Measurements from ENCODE around the gene ZNF248. TPM values are rescaled to one million over a fixed set of nuclear protein-coding genes. Genes with fewer than 3 reads are reported as not detected.

ZNF248 gene
- total RNA-seq, 1 donor from 2014 or later: 3.9 TPM

DNA sequence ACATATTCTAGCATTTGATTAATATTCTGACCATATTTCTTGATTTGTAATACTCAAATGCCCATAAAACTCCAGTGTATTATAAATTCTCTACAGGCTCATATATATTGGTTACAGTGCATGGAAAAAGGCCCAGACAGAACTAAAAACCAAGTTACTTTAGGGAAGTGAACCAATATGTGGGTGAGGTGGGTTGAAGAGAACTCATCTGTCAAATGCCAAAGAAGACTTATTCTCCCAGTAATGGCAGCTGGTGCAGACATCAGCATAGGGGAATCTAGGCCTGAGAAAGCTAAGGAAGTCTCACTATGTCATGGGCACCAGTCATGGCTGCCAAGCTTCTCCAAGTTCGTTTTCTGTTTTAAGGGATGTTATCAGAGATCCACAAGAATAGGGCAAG is 30.6 kb downstream of the ZNF248 start:
- Mint-ChIP-seq H3K4me3 (ENCODE audit: unreplicated experiment) (no peak overlapping the region), H3K27me3 (ENCODE audit: unreplicated experiment) (no peaks in the 10 kb centered on the region), H3K4me1 (ENCODE audit: unreplicated experiment) (no peaks in the 10 kb centered on the region), H3K36me3 (ENCODE audit: unreplicated experiment) (peaks cover 30% of the 10 kb centered on the region), H3K9me3 (ENCODE audit: unreplicated experiment) (peaks cover 57% of the 10 kb centered on the region), H3K27ac (ENCODE audit: unreplicated experiment) (no peak overlapping the region)
- TF ChIP-seq, protein P1, sequence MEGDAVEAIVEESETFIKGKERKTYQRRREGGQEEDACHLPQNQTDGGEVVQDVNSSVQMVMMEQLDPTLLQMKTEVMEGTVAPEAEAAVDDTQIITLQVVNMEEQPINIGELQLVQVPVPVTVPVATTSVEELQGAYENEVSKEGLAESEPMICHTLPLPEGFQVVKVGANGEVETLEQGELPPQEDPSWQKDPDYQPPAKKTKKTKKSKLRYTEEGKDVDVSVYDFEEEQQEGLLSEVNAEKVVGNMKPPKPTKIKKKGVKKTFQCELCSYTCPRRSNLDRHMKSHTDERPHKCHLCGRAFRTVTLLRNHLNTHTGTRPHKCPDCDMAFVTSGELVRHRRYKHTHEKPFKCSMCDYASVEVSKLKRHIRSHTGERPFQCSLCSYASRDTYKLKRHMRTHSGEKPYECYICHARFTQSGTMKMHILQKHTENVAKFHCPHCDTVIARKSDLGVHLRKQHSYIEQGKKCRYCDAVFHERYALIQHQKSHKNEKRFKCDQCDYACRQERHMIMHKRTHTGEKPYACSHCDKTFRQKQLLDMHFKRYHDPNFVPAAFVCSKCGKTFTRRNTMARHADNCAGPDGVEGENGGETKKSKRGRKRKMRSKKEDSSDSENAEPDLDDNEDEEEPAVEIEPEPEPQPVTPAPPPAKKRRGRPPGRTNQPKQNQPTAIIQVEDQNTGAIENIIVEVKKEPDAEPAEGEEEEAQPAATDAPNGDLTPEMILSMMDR (IDR thresholded peaks at IDR 0.05): no peak
- no peak for DNase-seq (ENCODE audit: extremely low spot score, unreplicated experiment)

DNA sequence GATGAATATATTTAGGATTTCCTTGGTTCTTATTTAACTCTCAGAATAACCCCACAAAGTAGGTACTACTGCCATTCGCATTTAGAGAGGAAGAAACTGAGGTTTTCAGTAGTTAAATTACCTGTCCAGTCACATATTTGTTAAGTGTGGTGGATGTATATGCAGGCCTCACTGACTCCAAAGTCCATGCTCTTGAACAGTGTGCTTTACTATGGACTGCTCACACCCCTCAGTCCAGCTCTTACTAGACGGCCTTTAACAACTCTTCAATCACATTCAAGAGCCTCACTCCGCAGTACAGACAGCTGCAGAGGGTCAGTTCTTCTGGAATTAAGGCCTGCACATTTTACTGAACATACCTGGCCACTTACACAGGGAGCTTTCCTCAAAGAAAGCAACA is 36.2 kb downstream of the ZNF248 start:
- Mint-ChIP-seq H3K4me1 (ENCODE audit: unreplicated experiment) (no peaks in the 10 kb centered on the region), H3K9me3 (ENCODE audit: unreplicated experiment) (peaks cover 38% of the 10 kb centered on the region), H3K27me3 (ENCODE audit: unreplicated experiment) (no peaks in the 10 kb centered on the region), H3K36me3 (ENCODE audit: unreplicated experiment) (peaks cover 2% of the 10 kb centered on the region), H3K27ac (ENCODE audit: unreplicated experiment) (no peak overlapping the region), H3K4me3 (ENCODE audit: unreplicated experiment) (no peak overlapping the region)
- TF ChIP-seq, protein P1 (IDR thresholded peaks at IDR 0.05): no peak
- DNase-seq (ENCODE audit: extremely low spot score, unreplicated experiment): no peak

DNA sequence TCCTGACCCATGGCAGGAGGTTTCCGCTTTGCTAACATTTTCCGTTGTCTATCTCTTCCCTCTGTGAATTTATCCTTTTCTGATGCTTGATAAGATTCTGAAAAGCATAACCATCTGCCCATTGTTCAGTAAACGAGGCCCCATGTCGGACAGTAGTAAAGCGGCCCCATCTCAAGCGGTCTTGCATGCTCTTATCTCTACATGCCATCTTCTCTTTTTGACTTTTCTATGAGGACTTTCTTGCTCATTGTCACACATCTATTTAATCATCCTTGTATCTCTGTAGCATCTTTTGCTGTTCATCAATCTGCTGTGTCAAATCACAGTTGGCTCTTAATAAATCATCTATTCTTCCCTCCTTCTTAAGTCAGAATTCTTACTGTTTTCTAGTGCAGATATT is 37.6 kb downstream of the ZNF248 start:
- no peak for DNase-seq (ENCODE audit: extremely low spot score, unreplicated experiment)
- Mint-ChIP-seq H3K4me1 (ENCODE audit: unreplicated experiment) (no peaks in the 10 kb centered on the region), H3K27ac (ENCODE audit: unreplicated experiment) (no peak overlapping the region), H3K4me3 (ENCODE audit: unreplicated experiment) (no peak overlapping the region), H3K9me3 (ENCODE audit: unreplicated experiment) (peaks cover 43% of the 10 kb centered on the region), H3K27me3 (ENCODE audit: unreplicated experiment) (no peaks in the 10 kb centered on the region), H3K36me3 (ENCODE audit: unreplicated experiment) (peaks cover 3% of the 10 kb centered on the region)
- TF ChIP-seq, protein P1 (IDR thresholded peaks at IDR 0.05): no peak

DNA sequence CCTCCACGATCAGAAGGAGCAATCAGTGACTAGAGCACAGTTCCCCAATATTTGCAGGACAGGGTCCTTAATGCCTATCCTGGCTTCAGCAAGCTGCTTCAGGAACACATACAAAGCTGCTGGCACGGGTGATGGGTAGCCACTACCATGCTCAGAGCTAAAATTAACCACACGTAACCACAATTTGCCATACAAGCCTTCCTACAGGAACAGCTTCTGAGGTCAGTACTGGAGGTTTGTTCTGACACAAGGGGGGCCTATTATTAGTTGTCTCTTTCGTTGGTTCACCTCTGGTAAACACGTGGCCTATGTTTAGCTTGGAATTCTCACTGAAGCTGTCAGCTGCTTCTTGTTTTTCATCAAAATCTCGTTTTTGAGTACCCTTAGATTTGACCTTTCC is 41.1 kb downstream of the ZNF248 start:
- DNase-seq (ENCODE audit: extremely low spot score, unreplicated experiment): no peak
- H3K4me1 Mint-ChIP-seq (ENCODE audit: unreplicated experiment): no peaks in the 10 kb centered on the region
- H3K4me3 Mint-ChIP-seq (ENCODE audit: unreplicated experiment): no peak overlapping the region
- no peak overlapping the region for H3K27ac Mint-ChIP-seq (ENCODE audit: unreplicated experiment)
- H3K27me3 Mint-ChIP-seq (ENCODE audit: unreplicated experiment): no peaks in the 10 kb centered on the region
- peaks cover 56% of the 10 kb centered on the region for H3K9me3 Mint-ChIP-seq (ENCODE audit: unreplicated experiment)
- TF ChIP-seq, protein P1 (IDR thresholded peaks at IDR 0.05): no peak
- peaks cover 3% of the 10 kb centered on the region for H3K36me3 Mint-ChIP-seq (ENCODE audit: unreplicated experiment)

DNA sequence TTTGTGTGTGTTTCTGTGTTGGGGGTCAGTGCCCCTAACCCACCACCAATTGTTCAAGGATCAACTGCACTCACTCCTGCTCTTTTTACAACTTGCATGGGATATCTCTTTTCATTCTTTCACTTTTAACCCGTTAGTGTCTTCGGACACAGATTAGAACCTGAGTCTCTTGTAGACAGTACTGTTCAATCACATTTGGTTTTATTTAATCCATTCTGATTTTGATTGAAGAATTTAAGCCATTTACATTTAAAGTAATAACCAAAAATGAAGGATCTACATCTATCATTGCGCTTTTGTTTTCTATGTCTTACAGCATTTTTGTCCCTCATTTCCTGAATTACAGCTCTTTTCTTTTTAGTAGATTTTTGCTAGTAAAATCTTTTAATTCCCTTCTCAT is 43.6 kb downstream of the ZNF248 start:
- Mint-ChIP-seq H3K9me3 (ENCODE audit: unreplicated experiment) (peaks cover 50% of the 10 kb centered on the region), H3K27ac (ENCODE audit: unreplicated experiment) (no peak overlapping the region), H3K27me3 (ENCODE audit: unreplicated experiment) (no peaks in the 10 kb centered on the region), H3K4me3 (ENCODE audit: unreplicated experiment) (no peak overlapping the region), H3K36me3 (ENCODE audit: unreplicated experiment) (peaks cover 3% of the 10 kb centered on the region), H3K4me1 (ENCODE audit: unreplicated experiment) (no peaks in the 10 kb centered on the region)
- no peak for DNase-seq (ENCODE audit: extremely low spot score, unreplicated experiment)
- TF ChIP-seq, protein P1 (IDR thresholded peaks at IDR 0.05): no peak

Measured in osteocyte (in vitro differentiated cells).